SU-DHL-6 (cell line): Measurements from ENCODE around the gene ABCG1.

Experiments
- H2AFZ ChIP-seq: fragments of 200-600 bp; sonication (generic); 2 replicates; pipeline ENCODE4 v1.6.1; 2014; ENCODE audit warnings: low read depth, mild to moderate bottlenecking, moderate library complexity, mixed read lengths, antibody characterized with exemption, low read length; ENCODE audit not compliant: severe bottlenecking
- H3F3A ChIP-seq: fragments of 200-600 bp; shearing (Covaris generic); 2 replicates; pipeline ENCODE4 v1.6.0; 2016; ENCODE audit warnings: antibody characterized with exemption, mild to moderate bottlenecking; ENCODE audit not compliant: insufficient read depth
- H3K27ac ChIP-seq: fragments of 200-600 bp; sonication (generic); 2 replicates; pipeline ENCODE4 v1.5.1; 2016; ENCODE audit warnings: low read depth, mild to moderate bottlenecking, low read length, moderate library complexity, mixed read lengths
- H3K27me3 ChIP-seq: fragments of 200-600 bp; sonication (generic), shearing (Covaris generic); 2 replicates; pipeline ENCODE4 v1.6.0; 2014; ENCODE audit warnings: mild to moderate bottlenecking, low read length
- H3K36me3 ChIP-seq: fragments of 200-600 bp; sonication (generic); 2 replicates; pipeline ENCODE4 v1.6.1; 2014; ENCODE audit warnings: mild to moderate bottlenecking, low read length, mixed read lengths
- H3K4me2 ChIP-seq: fragments of 300-600, 200-600 bp; shearing (Covaris generic), sonication (generic); 2 replicates; pipeline ENCODE4 v1.6.0; 2014; ENCODE audit warnings: low read length, low read depth, mild to moderate bottlenecking; ENCODE audit not compliant: poor library complexity, severe bottlenecking
- H3K4me3 ChIP-seq: fragments of 200-600 bp; sonication (generic); 2 replicates; pipeline ENCODE4 v1.5.1; 2014; ENCODE audit warnings: antibody characterized with exemption, low read length, mild to moderate bottlenecking, mixed read lengths; ENCODE audit not compliant: insufficient read depth, poor library complexity, severe bottlenecking
- H3K79me2 ChIP-seq: fragments of 200-600 bp; sonication (generic); 2 replicates; pipeline ENCODE4 v1.6.1; 2014; ENCODE audit warnings: mild to moderate bottlenecking, low read length, moderate library complexity; ENCODE audit not compliant: insufficient read depth
- H3K9ac ChIP-seq: fragments of 200-600 bp; sonication (generic); 2 replicates; pipeline ENCODE4 v1.7.0; 2014; ENCODE audit warnings: mild to moderate bottlenecking, low read length
- H3K9me2 ChIP-seq: fragments of 200-600 bp; sonication (generic); replicated peaks from 2 replicates; pipeline ENCODE4 v1.6.1; 2014; ENCODE audit warnings: low read length; ENCODE audit not compliant: insufficient read depth
- H3K9me3 ChIP-seq: fragments of 200-600 bp; sonication (generic); 2 replicates; pipeline ENCODE4 v1.6.1; 2014; ENCODE audit warnings: low read length, mixed read lengths; ENCODE audit not compliant: insufficient read depth
- H4K20me1 ChIP-seq: fragments of 200-600 bp; sonication (generic); 2 replicates; pipeline ENCODE4 v1.6.1; 2014; ENCODE audit warnings: low read depth, mild to moderate bottlenecking, antibody characterized with exemption, low read length, moderate library complexity, mixed read lengths
- CTCF ChIP-seq: fragments of 200-600 bp; sonication (generic); IDR thresholded peaks from one replicate; pipeline ENCODE4 v1.5.1; 2017; ENCODE audit warnings: antibody characterized with exemption, mild to moderate bottlenecking, low read length, moderate library complexity; ENCODE audit not compliant: insufficient read depth, poor library complexity, severe bottlenecking
- EZH2phosphoT487 ChIP-seq: fragments of 200-600 bp; sonication (generic), shearing (Covaris generic); conservative IDR thresholded peaks from 2 replicates; pipeline ENCODE4 v1.6.1; 2018; ENCODE audit warnings: mild to moderate bottlenecking, antibody characterized with exemption, low read length, moderate library complexity, mixed read lengths

ABCG1 gene

DNA sequence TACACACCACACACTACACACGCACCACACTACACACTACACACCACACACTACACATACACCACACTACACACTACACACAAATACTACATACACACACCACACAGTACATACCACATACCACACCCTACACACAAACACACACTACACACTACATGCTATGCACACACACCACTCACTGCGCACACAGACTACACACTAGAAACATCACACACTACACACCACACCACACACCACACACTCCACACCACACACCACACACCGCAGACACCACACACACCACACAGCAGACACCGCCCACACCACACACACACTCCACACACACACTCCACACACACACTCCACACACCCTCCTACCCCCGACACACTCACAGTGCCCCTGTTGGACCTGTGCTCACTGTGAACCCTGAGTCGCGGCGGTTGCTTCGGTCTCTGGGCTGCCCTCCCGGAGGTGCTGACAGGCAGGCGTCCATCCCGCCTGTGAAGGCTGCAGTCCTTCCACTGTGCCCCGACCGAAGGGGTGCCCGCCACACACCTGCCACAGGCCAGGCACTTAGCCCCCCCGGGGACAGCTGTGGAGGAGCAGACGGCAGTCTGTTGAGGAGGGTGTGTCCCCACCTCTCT, 74.8 kb downstream of the ABCG1 start:
- no peaks in the 10 kb centered on the region for H3K9me3 ChIP-seq
- no peak overlapping the region for H2AFZ ChIP-seq
- H3K4me3 ChIP-seq: no peak overlapping the region
- H3K36me3 ChIP-seq: no peaks in the 10 kb centered on the region
- TF ChIP-seq EZH2phosphoT487: no peak
- no peaks in the 10 kb centered on the region for H3K27me3 ChIP-seq
- no peak overlapping the region for H3K9ac ChIP-seq
- H4K20me1 ChIP-seq: no peaks in the 10 kb centered on the region
- no peaks in the 10 kb centered on the region for H3K9me2 ChIP-seq
- H3K79me2 ChIP-seq: no peaks in the 10 kb centered on the region
- H3K27ac ChIP-seq: no peak overlapping the region
- H3F3A ChIP-seq: no peaks in the 10 kb centered on the region
- no peak overlapping the region for H3K4me2 ChIP-seq

- TF ChIP-seq CTCF (no peak), EZH2phosphoT487 (no peak)
- H3K9me2 ChIP-seq: no peaks in the 10 kb centered on the region
These were observed 75.4 kb downstream of the ABCG1 start for GRCh38 chr21:42294273-42294880.

DNA sequence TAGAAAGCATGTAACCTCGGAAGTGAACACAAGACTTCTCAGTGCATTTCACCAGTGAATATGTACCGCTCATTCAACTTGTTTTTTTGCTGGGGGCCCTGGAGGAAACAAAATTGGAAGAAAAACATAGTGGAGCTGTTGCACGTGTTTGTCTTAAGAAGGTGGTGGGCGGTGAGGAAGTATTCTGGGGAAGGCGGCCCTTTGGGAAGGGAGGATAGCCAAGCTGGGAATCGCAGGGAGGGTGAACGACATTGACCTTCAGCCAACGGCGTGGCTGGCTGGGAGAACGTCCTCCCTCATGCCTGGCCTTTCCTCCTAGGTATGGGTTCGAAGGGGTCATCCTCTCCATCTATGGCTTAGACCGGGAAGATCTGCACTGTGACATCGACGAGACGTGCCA, 76.9 kb downstream of the ABCG1 start:
- no peak overlapping the region for H3K27ac ChIP-seq
- TF ChIP-seq CTCF: no peak
- H3F3A ChIP-seq: no peaks in the 10 kb centered on the region
- H3K79me2 ChIP-seq: no peaks in the 10 kb centered on the region
- H3K27me3 ChIP-seq: no peaks in the 10 kb centered on the region
- H3K4me2 ChIP-seq: no peak overlapping the region
- no peaks in the 10 kb centered on the region for H3K9me2 ChIP-seq
- H3K36me3 ChIP-seq: no peaks in the 10 kb centered on the region
- no peak overlapping the region for H3K9ac ChIP-seq
- H3K4me3 ChIP-seq: no peak overlapping the region
- no peaks in the 10 kb centered on the region for H3K9me3 ChIP-seq
- no peak overlapping the region for H2AFZ ChIP-seq
- no peaks in the 10 kb centered on the region for H4K20me1 ChIP-seq

More at GRCh38 chr21:42294273-42294880, 75.4 kb downstream of the ABCG1 start:
- Histone ChIP-seq H3K27ac (no peak overlapping the region), H3K4me3 (no peak overlapping the region), H3K27me3 (no peaks in the 10 kb centered on the region), H2AFZ (no peak overlapping the region), H3K79me2 (no peaks in the 10 kb centered on the region), H4K20me1 (no peaks in the 10 kb centered on the region), H3F3A (no peaks in the 10 kb centered on the region), H3K4me2 (no peak overlapping the region), H3K36me3 (no peaks in the 10 kb centered on the region), H3K9me3 (no peaks in the 10 kb centered on the region), H3K9ac (no peak overlapping the region)

GRCh38 chr21:42296501-42296900, 77.6 kb downstream of the ABCG1 start:
- H3K27me3 ChIP-seq: no peaks in the 10 kb centered on the region
- no peaks in the 10 kb centered on the region for H3K36me3 ChIP-seq
- H2AFZ ChIP-seq: no peak overlapping the region
- TF ChIP-seq EZH2phosphoT487 (no peak), CTCF (no peak)
- H3K79me2 ChIP-seq: no peaks in the 10 kb centered on the region
- H3K4me2 ChIP-seq: no peak overlapping the region
- H3K9me3 ChIP-seq: no peaks in the 10 kb centered on the region
- H3K27ac ChIP-seq: no peak overlapping the region
- H3K9ac ChIP-seq: no peak overlapping the region
- H3K4me3 ChIP-seq: no peak overlapping the region
- H3F3A ChIP-seq: no peaks in the 10 kb centered on the region
- no peaks in the 10 kb centered on the region for H4K20me1 ChIP-seq
- H3K9me2 ChIP-seq: no peaks in the 10 kb centered on the region
